Astrocyte (in vitro differentiated cells and primary cell): ENCODE results near the gene ENSA. TPM values are rescaled to one million over a fixed set of nuclear protein-coding genes. Genes with fewer than 3 reads are reported as not detected.

Source experiments
- DNase-seq: peaks from one replicate; pipeline ENCODE4 v3.0.0-alpha.2; 2010; ENCODE audit warnings: low read depth
- FAIRE-seq: peaks from 2 replicates; lab custom pipeline; 2011; peaks lifted over from hg19 to GRCh38; lab: Jason Lieb, UNC
- H2AFZ ChIP-seq: 2 replicates; pipeline ENCODE4 v1.6.0; 2012; ENCODE audit warnings: low read depth, low read length, inconsistent platforms
- H3K27ac ChIP-seq: 2 replicates; pipeline ENCODE4 v1.5.1; 2011; ENCODE audit warnings: low read depth, low read length, inconsistent platforms
- H3K27me3 ChIP-seq: 2 replicates; pipeline ENCODE4 v1.6.0; 2011; ENCODE audit warnings: low read length, inconsistent platforms; ENCODE audit not compliant: insufficient read depth
- H3K36me3 ChIP-seq: 2 replicates; pipeline ENCODE4 v1.5.1; 2011; ENCODE audit warnings: low read length, inconsistent platforms; ENCODE audit not compliant: insufficient read depth
- H3K4me1 ChIP-seq: 2 replicates; pipeline ENCODE4 v1.5.1; 2011; ENCODE audit warnings: low read length, inconsistent platforms; ENCODE audit not compliant: insufficient read depth
- H3K4me2 ChIP-seq: 2 replicates; pipeline ENCODE4 v1.6.0; 2012; ENCODE audit warnings: low read length, inconsistent platforms
- H3K4me3 ChIP-seq: 2 replicates; pipeline ENCODE4 v1.5.1; 2011; ENCODE audit warnings: low read depth, mild to moderate bottlenecking, low read length, inconsistent platforms; ENCODE audit not compliant: insufficient read depth
- H3K79me2 ChIP-seq: 2 replicates; pipeline ENCODE4 v1.6.0; 2012; ENCODE audit warnings: mild to moderate bottlenecking, low read length, inconsistent platforms; ENCODE audit not compliant: insufficient read depth
- H3K9ac ChIP-seq: 2 replicates; pipeline ENCODE4 v1.6.0; 2012; ENCODE audit warnings: mild to moderate bottlenecking, low read length, inconsistent platforms
- H3K9me3 ChIP-seq: 2 replicates; pipeline ENCODE4 v1.5.1; 2012; ENCODE audit warnings: low read depth, mild to moderate bottlenecking, low read length, inconsistent platforms; ENCODE audit not compliant: insufficient read depth
- H4K20me1 ChIP-seq: 2 replicates; pipeline ENCODE4 v1.6.0; 2012; ENCODE audit warnings: low read length, inconsistent platforms; ENCODE audit not compliant: insufficient read depth
- H3K27ac Mint-ChIP-seq: one replicate; pipeline ENCODE4 v1.8.0; 2021; ENCODE audit warnings: mild to moderate bottlenecking, mixed read lengths; ENCODE audit not compliant: unreplicated experiment
- H3K27me3 Mint-ChIP-seq: one replicate; pipeline ENCODE4 v1.8.0; 2021; ENCODE audit warnings: low read depth, mixed read lengths; ENCODE audit not compliant: unreplicated experiment
- H3K36me3 Mint-ChIP-seq: one replicate; pipeline ENCODE4 v1.8.0; 2021; ENCODE audit warnings: low read depth, mixed read lengths; ENCODE audit not compliant: unreplicated experiment
- H3K4me1 Mint-ChIP-seq: one replicate; pipeline ENCODE4 v1.8.0; 2021; ENCODE audit warnings: low read depth, mixed read lengths; ENCODE audit not compliant: unreplicated experiment
- H3K4me3 Mint-ChIP-seq: one replicate; pipeline ENCODE4 v1.8.0; 2021; ENCODE audit warnings: mild to moderate bottlenecking, moderate library complexity, mixed read lengths; ENCODE audit not compliant: unreplicated experiment
- H3K9me3 Mint-ChIP-seq: one replicate; pipeline ENCODE4 v1.8.0; 2021; ENCODE audit warnings: mild to moderate bottlenecking, mixed read lengths; ENCODE audit not compliant: unreplicated experiment
- EZH2 ChIP-seq: IDR thresholded peaks from 2 replicates; pipeline ENCODE4 v1.6.1; 2012; ENCODE audit warnings: mild to moderate bottlenecking, low read length, inconsistent platforms; ENCODE audit not compliant: insufficient read depth
- total RNA-seq: library from RNA; stranded (reverse); gene quantifications from 2 replicates; pipeline ENCODE4 v1.2.1, GENCODE V29; 2021
- TF ChIP-seq, protein P1 (sequence below): IDR thresholded peaks from 2 replicates; pipeline ENCODE4 v1.5.1; 2011; ENCODE audit warnings: low read depth, mild to moderate bottlenecking, inconsistent platforms, low read length, moderate library complexity; ENCODE audit not compliant: insufficient read depth

Gene ENSA
- total RNA-seq, 1 donor from 2014 or later: 99.6 TPM

DNA sequence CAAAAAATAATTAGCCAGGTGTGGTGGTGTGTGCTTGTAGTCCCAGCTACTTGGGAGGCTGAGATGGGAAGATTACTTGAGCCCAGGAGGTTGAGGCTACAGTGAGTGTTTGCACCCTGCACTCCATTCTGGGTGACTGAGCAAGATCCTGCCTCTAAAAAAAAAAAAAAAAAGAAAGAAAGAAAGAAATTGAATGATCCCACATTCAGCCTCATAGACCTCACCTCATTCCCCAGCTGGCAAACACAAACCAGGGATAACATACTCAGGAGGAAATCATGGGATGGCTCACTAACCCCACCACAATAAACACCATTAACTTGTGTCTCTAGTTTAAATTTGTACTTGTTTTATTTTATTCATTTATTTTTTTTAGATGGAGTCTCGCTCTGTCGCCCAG is 8.5 kb downstream of the ENSA start:
- Histone ChIP-seq H3K9me3 (no peaks in the 10 kb centered on the region), H3K4me2 (no peak overlapping the region), H3K4me3 (no peak overlapping the region), H3K4me1 (peaks cover 14% of the 10 kb centered on the region), H3K27me3 (no peaks in the 10 kb centered on the region), H3K9ac (peak overlapping the region; percentile 25), H3K27ac (peak overlapping the region; percentile 4), H3K79me2 (peaks cover 7% of the 10 kb centered on the region), H3K36me3 (peaks cover 27% of the 10 kb centered on the region), H2AFZ (no peak overlapping the region), H4K20me1 (peaks cover 16% of the 10 kb centered on the region)
- Mint-ChIP-seq H3K36me3 (peaks cover 17% of the 10 kb centered on the region), H3K27ac (no peak overlapping the region), H3K9me3 (no peaks in the 10 kb centered on the region), H3K27me3 (no peaks in the 10 kb centered on the region), H3K4me1 (peaks cover 17% of the 10 kb centered on the region), H3K4me3 (no peak overlapping the region)
- FAIRE-seq (no peak), DNase-seq (no peak)
- TF ChIP-seq, protein P1, sequence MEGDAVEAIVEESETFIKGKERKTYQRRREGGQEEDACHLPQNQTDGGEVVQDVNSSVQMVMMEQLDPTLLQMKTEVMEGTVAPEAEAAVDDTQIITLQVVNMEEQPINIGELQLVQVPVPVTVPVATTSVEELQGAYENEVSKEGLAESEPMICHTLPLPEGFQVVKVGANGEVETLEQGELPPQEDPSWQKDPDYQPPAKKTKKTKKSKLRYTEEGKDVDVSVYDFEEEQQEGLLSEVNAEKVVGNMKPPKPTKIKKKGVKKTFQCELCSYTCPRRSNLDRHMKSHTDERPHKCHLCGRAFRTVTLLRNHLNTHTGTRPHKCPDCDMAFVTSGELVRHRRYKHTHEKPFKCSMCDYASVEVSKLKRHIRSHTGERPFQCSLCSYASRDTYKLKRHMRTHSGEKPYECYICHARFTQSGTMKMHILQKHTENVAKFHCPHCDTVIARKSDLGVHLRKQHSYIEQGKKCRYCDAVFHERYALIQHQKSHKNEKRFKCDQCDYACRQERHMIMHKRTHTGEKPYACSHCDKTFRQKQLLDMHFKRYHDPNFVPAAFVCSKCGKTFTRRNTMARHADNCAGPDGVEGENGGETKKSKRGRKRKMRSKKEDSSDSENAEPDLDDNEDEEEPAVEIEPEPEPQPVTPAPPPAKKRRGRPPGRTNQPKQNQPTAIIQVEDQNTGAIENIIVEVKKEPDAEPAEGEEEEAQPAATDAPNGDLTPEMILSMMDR: no peak
- no peak for TF ChIP-seq EZH2

DNA sequence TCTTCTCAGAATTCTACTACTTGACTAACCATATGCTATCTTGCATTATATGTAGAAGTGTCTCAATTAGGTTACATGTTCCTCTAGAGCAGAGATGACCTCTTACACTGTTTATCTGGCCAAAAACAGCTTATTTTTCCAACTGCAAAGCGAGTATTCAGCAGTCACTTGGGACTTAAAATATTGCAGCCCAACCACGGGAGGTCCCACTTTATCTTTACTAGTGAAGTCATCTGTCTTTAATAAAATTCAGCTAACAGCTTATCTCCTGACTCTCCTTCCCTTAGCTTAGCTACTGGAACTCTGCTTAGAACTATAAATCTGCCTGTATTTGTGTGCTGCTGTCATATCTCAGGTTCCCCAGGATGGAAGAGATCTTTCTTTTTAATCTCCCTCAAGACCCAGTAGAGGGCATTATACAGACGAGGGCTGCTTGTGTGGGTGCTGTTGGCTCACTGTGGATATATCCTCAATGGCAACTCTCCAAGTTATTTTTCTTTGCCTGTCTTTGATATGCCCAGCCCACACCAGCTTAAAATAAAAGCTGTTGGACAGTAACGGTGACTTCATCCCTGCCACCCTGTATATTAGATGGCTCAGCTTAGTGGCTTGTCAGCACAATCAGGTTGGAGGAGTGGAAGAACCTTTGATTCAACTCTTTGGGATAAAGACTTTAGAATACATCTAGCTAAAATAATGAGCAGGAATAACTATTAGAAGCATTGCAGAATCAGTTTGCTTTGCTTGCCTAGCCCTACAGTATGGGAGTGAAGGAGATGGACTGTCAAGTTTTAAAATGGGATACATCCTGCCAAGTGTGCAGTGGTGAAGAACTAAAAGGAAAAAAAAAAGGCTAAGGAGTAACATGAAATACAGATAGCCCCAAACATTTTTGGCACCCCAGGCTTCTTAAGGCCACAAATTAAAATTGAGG is 9.6 kb downstream of the ENSA start:
- peaks cover 29% of the 10 kb centered on the region for H3K36me3 ChIP-seq
- peak overlapping the region; percentile 58 for H3K27ac ChIP-seq
- peaks cover 14% of the 10 kb centered on the region for H3K4me1 ChIP-seq
- no peak overlapping the region for H3K4me3 ChIP-seq
- peak overlapping the region; percentile 25 for H3K9ac ChIP-seq
- no peaks in the 10 kb centered on the region for H3K9me3 ChIP-seq
- peak; percentile 67 for DNase-seq
- H3K79me2 ChIP-seq: peaks cover 3% of the 10 kb centered on the region
- no peak for FAIRE-seq
- Mint-ChIP-seq H3K4me1 (peaks cover 17% of the 10 kb centered on the region), H3K36me3 (peaks cover 20% of the 10 kb centered on the region), H3K9me3 (no peaks in the 10 kb centered on the region), H3K27me3 (no peaks in the 10 kb centered on the region), H3K27ac (no peak overlapping the region), H3K4me3 (no peak overlapping the region)
- H3K27me3 ChIP-seq: no peaks in the 10 kb centered on the region
- H4K20me1 ChIP-seq: peaks cover 12% of the 10 kb centered on the region
- no peak overlapping the region for H2AFZ ChIP-seq
- TF ChIP-seq, protein P1: peak; percentile 29
- no peak for TF ChIP-seq EZH2
- peak overlapping the region; percentile 58 for H3K4me2 ChIP-seq
